NK-92 treated with Interleukin-12 subunit alpha and Interleukin-12 subunit beta, amount 100 ng/mL, for 24 hours (cell line): ENCODE data around the gene NID2.

Source experiments
- DNase-seq: peaks from one replicate; lab custom pipeline; 2025; lab: John Stamatoyannopoulos, UW

Gene NID2

GRCh38 chr14:52080808-52081755 is 12.2 kb upstream of the NID2 start:
- DNase-seq: no peak

DNA sequence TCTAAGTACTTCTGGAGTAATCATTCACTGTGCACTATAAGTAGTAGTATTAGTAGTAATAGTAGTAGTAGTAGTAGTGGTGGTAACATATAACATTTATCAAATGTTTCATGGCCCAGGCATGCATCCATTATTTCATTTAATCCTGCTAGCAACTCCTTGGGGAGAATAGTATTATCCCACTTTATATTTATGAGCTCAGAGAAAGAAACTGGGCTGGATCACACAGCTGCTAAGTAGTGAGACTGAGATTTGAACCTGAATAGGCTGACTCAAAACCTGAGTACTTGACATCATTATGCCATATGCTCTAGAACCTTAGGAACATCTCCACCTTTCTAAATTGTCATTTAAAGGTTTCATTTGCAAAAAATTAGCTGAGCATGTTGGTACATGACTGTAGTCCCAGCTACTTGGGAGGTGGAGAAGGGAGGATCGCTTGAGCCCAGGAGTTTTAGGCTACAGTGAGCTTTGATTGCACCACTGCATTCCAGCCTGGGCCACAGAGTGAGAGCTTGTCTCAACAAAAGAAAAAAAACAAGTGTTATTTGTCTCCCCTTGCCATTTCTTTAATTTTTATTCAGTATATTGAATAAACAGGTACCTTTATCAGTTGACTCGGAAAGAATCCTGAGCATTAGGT is 11.4 kb upstream of the NID2 start:
- no peak for DNase-seq

DNA sequence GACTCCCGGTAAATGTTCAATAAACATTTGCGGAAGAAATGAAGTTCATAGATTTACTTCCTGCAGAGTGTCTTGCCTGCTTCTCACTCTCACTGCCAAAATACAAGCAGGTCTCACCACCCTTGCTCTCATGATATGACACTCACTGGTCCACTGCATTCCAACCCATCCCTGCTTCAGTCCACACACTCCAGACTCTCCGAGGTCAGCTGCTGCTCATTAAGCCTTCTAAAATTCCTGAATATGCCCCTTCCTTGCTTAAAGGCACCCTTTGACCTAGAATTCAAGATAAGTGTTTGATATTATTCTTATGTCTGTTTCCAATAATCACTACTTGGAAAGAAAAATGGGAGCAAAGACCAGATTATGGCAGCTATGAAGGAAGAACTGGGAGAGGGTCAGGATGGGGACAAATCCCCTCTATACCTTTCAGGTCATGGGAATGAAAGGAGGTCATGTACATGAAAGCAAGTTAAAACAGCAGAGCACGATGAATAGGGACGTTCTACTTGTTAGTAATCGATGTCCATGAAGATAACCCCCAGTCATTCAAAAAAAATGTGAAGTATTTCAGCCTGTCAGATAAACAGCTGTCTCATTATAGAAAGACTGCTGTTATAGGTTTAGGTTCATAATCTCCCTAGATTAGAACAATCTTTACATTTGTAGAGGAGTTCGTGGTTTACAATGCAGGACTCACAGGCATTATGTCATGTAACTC is 10.5 kb upstream of the NID2 start:
- no peak for DNase-seq

DNA sequence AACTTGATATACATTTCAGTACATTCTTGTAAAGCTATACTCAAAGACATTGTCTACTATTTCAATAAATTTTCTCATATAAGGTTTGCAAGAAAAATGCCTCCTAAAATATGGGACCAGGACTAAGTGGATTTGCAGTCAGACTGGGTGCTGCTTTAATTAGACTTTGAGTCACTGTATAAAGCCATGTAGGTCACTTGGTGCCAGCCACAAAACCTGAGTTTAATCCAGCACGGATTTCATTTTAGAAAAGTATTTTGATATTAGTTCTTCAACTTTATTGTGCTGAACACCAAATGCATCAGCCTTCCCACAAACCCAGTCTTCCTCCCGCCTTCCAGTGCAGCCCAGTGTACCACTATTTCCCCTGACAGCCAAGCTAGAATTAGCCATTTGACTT is 9.9 kb upstream of the NID2 start:
- DNase-seq: no peak

DNA sequence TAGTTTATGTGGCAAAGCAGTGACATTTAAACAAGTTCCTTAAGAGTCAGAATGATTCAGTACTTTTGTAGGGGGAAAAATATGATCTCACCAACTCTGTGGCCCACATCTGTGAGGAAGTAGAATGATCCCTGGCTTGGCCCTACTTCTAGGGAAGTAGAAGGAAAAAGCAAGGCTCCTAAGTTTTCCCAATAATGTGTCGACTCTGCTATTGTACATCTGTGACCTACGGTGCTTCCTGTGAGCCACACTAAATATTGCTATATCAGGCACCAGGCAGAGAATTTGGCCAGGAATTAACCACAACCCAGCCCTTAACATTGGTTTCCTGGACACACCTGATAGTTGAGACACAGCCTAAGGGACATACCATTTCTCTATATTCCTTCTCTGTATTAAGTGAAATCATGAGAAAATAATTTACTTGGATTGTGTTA is 9.3 kb upstream of the NID2 start:
- no peak for DNase-seq

GRCh38 chr14:52077256-52077979 is 8.6 kb upstream of the NID2 start:
- no peak for DNase-seq

DNA sequence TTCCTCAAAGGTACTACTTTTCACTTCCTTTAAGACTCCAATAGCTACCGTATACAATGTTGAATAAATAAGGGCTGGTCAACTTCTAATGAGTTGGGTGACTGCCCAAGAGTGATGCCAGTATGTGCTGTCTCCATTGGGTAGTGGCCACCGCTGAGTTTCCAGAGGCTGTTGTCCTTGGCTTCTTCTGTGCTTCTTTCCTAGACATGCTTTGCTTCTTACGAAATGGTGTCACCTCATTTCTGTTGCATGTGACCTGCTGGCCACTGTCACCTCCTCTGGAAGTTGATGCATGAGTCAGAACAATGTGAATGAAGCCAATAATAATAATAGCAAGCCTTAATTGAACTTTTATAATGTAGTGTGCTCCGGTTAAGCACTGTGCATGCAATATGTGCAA is 7.5 kb upstream of the NID2 start:
- no peak for DNase-seq

GRCh38 chr14:52075371-52075770 is 6.5 kb upstream of the NID2 start:
- DNase-seq: no peak

- no peak for DNase-seq
These were observed 4.4 kb upstream of the NID2 start for GRCh38 chr14:52073251-52073650.

DNA sequence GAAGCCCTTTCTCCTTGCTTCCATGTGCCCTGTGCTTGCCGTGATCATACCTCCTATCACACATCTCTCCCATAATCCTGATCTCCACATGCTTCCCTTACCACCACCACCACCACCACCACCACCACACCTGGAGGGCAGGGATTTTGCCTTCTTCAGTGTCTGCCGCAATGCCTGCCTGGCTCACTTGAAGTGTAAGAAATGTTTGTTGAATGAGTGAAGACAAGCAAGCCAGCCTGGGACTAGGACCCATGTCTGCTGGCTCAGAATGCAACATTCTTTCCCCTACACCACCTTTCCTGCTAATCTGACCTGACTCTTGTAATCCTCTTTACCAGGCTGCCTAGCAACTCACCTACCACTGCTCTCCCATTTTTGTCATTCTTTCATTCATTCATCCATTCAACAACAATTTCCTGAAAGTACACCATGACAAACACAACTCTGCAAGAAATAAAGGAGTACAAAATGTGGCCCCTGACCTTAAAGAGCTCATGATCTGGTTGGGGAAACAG is 3.5 kb upstream of the NID2 start:
- no peak for DNase-seq

DNA sequence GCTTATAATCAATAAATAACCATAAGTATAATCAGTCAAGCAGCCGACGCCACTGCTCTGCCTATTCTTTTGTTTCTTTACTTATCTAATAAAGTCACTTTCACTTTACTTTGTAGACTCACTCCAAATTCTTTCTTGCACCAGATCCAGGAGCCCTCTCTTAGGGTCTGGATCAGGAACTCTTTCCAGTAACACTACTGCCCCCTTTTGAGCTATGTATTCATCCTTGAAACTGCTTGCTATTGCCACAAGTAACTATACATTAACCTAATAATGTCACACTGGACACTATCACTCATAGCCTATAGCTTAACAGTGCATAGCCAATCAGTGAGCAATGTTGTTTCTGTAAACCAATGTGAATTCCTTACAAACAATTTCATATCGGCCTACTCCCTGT is 2.8 kb upstream of the NID2 start:
- no peak for DNase-seq

DNA sequence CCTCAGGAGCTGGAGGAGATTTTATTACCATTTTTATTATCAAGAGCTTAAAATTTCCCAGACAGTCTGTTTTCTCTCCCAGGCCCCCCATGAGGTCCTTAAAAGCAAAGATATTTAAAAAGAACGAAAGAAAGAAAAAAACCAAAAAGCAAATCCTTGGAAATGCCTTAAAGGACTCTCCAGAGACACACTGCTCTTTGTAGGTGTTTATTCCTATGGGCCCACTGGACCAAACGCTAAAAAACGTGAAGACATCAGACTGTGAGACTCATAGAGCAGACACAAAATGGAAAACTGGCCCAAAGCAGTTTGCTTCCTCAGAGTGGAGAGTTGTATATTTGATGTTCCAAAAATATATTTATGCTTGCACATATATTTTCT is 1.2 kb upstream of the NID2 start:
- no peak for DNase-seq

DNA sequence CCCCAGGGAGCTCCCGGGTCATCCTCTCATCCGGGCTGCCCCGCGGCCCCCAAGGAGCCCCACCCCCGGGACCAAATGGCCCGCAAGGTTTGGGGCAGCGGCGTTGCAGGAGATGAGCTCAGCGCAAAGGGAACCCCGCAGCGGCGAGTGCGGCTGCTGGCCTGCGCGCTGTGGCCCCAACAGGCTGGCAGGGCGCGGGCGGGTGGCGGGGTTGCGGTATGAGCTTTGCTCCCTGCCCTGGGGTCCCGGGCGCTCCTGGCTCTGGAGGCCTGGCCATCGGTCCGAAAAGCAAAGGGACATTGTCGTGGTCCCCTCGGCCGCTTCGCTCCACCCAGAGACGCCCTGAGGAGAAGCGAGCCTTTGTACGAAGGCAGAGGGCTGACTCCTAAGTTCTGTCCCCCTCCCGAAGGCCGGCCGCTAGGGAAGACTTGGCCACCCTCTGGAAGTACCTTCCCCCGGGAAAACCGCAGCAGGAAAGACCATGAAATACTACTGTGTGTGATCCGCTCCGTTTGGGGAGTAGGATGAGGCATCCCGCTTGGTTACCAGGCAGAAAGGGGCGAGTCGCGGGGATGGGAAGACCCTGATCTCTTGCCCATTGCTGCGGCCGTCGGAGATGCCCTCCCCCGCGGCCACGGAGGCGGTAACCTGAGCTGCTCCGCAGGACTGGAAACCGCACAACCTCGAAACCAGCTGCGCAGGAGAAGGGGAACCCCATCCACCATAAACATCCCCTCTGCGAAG is 620 bp upstream of the NID2 start:
- no peak for DNase-seq

- no peak for DNase-seq
These were observed 815 bp downstream of the NID2 start for GRCh38 chr14:52067873-52068614.

- DNase-seq: no peak
These were observed 4.7 kb downstream of the NID2 start for GRCh38 chr14:52064174-52064573.

GRCh38 chr14:52063052-52063462 is 5.8 kb downstream of the NID2 start:
- no peak for DNase-seq

GRCh38 chr14:52061890-52062289 is 7.0 kb downstream of the NID2 start:
- DNase-seq: no peak

DNA sequence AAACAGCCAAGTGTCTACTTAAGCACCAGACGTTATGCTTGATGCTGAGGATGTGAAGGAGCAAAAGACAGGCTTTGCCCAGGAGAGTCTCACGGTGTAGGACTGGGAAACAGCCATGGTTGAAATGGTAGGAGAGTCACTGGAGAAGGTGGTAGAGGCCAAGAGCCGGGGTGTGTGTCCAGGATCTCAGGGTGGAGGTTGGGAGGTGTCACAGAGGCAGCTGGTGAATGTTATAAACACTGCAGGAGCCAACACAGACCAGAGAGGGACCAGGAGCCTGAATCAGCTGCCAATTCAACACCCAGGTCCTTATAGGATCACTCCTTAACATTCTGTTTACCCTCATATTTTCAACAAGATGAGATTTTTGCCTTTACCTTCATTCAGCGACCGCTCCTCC is 7.5 kb downstream of the NID2 start:
- DNase-seq: no peak

- DNase-seq: no peak
These were observed 8.8 kb downstream of the NID2 start for GRCh38 chr14:52060080-52060479.

GRCh38 chr14:52059649-52060048 is 9.2 kb downstream of the NID2 start:
- DNase-seq: no peak
